ENCODE results near the gene TSTD2. TPM values are rescaled to one million over a fixed set of nuclear protein-coding genes. Genes with fewer than 3 reads are reported as not detected.
"Not testable (repeated sequence)": the region's sequence is repeated elsewhere in the genome, so short reads cannot be mapped to it uniquely, and the experiment has no call there.

The TSTD2 gene
- total RNA-seq, 1 donor from 2014 or later: 19.8 TPM

DNA sequence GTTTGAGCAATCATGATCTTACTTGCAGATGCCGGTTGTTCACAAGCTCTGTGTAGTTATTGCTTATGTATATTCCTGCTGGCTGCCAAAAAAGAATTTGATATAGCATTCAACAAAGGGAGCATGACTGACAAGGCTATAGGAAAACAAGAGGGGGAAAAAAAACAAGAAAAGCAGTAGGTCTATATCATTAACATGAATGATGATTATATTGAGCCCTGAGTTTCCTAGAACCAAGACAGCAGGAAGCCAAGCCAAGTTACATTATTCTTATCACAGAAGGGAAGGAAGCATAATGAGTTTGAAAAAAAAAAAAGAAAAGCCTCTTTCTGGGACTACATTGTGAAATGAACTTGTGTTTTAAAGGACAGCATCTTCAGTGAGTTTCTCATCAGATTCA lies 41.0 kb downstream of the TSTD2 start:
- no peak for DNase-seq (ENCODE audit: low spot score)

- no peak for DNase-seq (ENCODE audit: low spot score)
These were observed 41.6 kb downstream of the TSTD2 start for GRCh38 chr9:97591535-97591934.

DNA sequence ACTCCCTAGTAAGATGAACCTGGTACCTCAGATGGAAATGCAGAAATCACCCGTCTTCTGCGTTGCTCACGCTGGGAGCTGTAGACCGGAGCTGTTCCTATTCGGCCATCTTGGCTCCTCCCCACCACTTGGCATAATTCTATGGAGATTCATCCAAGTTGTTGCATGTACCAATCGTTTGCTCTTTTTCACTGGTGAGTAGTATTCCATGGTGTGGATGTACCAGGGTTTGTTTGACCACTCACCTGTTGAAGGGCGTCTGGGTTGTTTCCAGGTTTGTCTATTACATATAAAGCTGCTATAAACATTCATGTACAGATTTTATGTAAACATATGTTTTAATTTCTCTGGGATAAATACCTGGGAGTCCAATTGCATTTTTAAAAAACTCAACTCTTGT lies 46.3 kb downstream of the TSTD2 start:
- peak; percentile 4 for DNase-seq (ENCODE audit: low spot score)

DNA sequence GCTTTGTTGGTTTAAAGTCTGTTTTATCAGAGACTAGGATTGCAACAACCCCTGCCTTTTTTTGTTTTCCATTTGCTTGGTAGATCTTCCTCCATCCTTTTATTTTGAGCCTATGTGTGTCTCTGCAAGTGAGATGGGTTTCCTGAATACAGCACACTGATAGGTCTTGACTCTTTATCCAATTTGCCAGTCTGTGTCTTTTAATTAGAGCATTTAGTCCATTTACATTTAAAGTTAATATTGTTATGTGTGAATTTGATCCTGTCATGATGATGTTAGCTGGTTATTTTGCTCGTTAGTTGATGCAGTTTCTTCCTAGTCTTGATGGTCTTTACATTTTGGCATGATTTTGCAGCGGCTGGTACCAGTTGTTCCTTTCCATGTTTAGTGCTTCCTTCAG lies 48.4 kb downstream of the TSTD2 start:
- DNase-seq (ENCODE audit: low spot score): not testable (repeated sequence)

- DNase-seq (ENCODE audit: low spot score): not testable (repeated sequence)
These were observed 51.6 kb downstream of the TSTD2 start for GRCh38 chr9:97581590-97581989.

GRCh38 chr9:97579914-97580313 lies 53.3 kb downstream of the TSTD2 start:
- DNase-seq (ENCODE audit: low spot score): peak; percentile 26

DNA sequence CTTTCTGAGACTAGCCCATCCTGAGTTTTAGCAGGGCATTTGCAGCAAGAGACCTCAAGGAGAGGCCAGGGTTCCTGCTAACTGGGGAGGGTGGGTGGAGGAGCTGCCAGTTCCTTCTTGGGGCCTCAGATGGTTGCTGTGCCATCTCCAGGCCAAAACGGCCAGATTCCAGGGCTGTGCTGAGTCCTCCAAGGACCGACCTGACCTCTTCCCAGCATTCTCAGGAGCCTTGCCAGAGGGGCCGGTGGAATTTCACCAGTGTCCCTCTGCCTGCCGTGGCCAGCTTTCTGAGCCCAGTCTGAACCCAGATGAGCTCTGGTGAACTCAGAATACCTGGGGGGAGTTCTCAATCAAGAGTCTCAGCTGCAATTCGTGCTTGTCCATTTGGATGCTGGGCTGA lies 54.3 kb downstream of the TSTD2 start:
- peak; percentile 76 for DNase-seq (ENCODE audit: low spot score)

DNA sequence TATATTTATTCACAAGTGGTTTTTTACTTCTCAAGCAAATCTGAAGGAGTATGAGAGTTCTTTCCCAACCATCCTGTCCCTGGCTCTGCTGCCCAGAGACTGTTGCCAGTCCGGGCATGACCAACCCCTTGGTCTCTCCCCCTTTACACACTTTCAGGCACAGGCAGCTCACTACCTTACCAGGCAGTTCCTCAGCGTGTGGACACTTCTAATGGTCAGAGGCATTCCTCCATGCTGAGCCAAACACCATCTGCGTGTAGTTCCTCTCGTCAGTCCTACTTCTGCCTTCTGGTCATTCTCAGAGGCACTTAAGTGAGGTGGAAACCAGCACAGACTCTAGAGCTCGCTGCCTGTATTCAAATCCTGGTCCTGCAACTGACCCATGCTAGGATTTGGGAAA lies 56.1 kb downstream of the TSTD2 start:
- peak; percentile 20 for DNase-seq (ENCODE audit: low spot score)

- peak; percentile 4 for DNase-seq (ENCODE audit: low spot score)
These were observed 57.4 kb downstream of the TSTD2 start for GRCh38 chr9:97575673-97576200.

- peak; percentile 59 for DNase-seq (ENCODE audit: low spot score)
These were observed 58.1 kb downstream of the TSTD2 start for GRCh38 chr9:97574921-97575672.

DNA sequence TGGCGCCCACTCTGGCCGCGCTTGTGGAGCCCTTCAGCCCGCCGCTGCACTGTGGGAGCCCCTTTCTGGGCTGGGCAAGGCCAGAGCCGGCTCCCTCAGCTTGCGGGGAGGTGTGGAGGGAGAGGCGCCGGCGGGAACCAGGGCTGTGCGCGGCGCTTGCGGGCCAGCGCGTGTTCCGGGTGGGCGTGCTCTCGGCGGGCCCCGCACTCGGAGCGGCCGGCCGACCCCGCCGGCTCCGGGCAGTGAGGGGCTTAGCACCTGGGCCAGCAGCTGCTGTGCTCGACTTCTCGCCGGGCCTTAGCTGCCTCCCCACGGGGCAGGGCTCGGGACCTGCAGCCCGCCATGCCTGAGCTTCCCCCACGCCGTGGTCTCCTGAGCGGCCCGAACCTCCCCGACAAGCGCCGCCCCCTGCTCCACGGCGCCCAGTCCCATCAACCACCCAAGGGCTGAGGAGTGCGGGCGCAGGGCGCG lies 59.0 kb downstream of the TSTD2 start:
- peak; percentile 82 for DNase-seq (ENCODE audit: low spot score)

DNA sequence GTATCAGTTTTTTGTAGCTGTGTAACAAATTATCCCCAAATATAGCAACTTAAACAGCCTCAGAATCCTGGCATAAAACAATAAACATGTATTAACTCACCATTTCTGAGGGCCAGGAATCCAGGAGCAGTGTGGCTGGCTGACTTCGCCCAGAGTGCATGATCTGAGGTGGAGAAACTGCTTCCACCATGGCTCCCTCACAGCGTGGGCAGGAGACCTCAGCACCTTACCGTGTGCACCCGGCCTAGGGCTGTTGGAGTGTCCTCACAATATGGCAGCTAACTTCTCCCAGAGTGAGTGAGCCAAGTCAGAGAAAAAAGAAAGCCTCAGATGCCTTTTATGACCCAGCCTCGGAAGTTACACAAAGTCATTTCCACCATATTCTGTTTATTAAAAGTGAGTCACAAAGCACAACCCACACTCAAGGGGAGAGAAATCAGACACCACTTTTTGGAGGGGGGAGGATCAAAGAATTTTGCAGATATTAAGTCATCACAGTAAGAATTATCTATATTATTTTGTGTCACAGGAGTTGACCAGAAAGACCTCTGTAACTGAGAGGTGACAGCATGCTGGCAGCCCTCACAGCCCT lies 59.6 kb downstream of the TSTD2 start:
- DNase-seq (ENCODE audit: low spot score): peak; percentile 26

- peak; percentile 68 for DNase-seq (ENCODE audit: low spot score)
These were observed 60.2 kb downstream of the TSTD2 start for GRCh38 chr9:97572892-97573365.

DNA sequence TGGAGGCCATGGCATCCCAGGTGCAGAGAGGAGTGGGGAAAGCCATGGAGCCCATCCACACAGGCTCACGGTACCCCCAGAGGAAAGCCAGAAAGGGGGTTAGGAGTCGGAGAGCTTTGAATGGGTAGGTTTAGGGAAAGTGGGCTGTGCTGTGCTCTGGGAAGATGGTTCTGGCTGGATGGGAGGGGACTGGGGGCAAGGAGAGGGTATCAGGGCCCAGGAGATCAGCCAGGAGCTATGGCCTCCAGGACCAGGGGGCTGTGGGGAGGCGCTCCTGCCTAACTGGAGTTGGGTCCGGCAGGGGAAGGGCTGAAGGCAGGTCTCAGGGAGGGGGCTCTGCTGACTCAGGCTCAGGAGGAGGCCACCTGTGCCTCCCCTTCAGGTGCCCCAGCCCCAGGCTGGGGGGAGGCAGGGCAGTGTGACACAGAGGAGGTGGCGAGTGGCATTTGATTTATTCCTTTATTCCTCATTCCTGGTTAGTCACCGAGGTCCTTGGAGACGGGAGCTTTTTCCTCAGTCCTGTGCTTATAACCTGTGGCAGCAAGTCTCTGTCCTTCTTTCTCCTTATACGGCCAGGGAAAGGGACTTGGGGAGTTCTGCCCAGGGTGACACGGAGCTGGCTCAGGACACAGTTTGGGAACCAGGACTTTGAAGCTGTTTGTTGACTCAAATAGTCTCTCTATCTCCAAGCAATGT lies 60.8 kb downstream of the TSTD2 start:
- DNase-seq (ENCODE audit: low spot score): peak; percentile 80

GRCh38 chr9:97571664-97572063 lies 61.5 kb downstream of the TSTD2 start:
- peak; percentile 75 for DNase-seq (ENCODE audit: low spot score)

DNA sequence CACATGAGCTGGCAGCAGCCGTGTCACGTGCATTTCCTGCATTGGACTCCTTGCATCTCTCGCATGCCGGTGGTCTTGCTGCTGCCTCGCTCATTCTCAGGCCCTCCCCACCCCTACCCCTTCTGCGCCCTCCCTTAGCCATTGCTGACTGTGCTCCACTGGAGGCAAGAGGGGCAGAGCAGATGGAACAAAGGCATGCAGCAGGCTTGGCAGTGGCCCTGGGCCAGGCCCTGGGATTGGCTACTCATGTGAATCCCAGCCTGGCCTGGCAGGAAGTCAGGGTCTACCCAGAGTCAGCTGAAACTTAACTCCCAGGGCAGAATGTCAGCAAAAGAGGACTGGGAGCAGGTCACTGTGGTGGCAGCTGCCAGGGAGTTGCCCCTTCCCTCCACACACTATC lies 62.3 kb downstream of the TSTD2 start:
- DNase-seq (ENCODE audit: low spot score): peak; percentile 57

- peak; percentile 45 for DNase-seq (ENCODE audit: low spot score)
These were observed 64.5 kb downstream of the TSTD2 start for GRCh38 chr9:97568461-97569275.

- DNase-seq (ENCODE audit: low spot score): peak; percentile 16
These were observed 65.3 kb downstream of the TSTD2 start for GRCh38 chr9:97567894-97568202.

- DNase-seq (ENCODE audit: low spot score): peak; percentile 53
These were observed 65.8 kb downstream of the TSTD2 start for GRCh38 chr9:97567182-97567893.

DNA sequence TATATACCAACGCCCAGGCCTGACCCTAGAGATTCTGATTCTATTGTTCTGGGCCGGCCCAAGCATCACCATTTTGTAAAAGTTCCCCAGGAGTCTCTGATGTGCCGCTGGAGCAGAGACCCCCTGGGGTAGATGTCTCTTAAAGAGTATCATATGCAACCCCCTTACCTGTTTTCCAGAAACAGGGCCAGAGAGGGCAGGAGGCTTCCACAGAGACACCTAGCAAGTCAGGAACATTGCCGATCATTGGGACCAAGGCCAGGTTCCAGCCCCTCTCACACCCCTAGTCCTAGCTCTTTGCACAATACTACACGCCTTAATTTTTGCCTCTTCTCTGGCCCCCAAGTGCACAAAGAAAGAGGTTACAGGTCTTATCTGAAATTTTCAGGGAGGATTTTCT lies 67.9 kb downstream of the TSTD2 start:
- DNase-seq (ENCODE audit: low spot score): peak; percentile 24
